Measurements from ENCODE around the gene HPCAL1.

The HPCAL1 gene

DNA sequence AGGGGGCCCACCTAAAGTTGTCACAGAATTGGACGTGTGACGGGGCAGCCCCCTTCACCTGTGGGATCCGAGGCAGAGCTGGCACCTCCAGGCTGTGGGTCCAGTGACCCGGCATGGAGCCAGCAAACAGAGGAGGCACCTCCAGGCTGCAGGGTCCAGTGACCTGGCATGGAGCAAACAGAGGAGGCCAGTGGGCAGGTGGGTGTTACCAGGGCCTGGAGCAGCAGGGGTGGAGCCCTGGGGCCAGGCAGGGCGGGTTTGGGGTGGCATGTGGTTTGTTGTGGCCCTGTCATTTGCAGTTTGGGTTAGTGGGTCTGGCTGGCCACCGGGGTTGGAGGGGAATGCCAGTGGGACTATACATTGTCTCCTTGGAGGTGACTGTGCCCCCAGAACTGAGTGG, 68.2 kb downstream of the HPCAL1 start:
- no peak for DNase-seq (ENCODE audit: low spot score)

- DNase-seq (ENCODE audit: low spot score), result no peak
Observed at GRCh38 chr2:10371441-10372196, 68.9 kb downstream of the HPCAL1 start.

DNA sequence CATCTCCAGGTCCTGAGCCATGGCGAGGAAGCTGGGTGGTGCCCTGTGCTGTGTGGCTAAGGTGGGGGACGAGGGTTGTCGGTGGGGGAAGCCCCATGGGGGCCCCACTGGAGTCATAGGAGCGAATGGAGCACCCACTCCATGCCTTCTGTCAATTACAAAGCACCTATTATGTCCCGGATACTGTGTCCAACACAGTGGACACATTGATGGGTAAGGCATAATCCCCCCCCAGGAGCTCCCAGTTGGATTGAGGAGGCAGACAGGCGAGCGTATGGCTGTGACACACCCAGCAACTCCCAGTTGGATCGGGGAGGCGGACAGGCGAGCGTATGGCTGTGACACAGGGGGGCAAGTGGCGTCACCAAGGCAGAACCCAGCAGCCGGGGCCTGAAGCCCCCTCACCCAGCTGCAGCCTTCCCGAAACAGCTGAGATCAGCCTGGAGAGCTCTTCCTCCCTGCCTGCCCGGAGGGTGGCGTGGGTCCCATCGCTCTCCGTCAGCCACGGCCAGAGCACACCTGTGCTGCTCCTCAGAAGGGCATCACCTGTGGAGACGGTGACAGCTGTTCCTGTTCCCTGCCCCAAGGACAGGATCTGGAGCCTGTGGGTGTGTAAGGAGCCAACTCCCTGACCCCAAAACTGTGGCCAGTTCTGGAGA, 69.6 kb downstream of the HPCAL1 start:
- no peak for DNase-seq (ENCODE audit: low spot score)

DNA sequence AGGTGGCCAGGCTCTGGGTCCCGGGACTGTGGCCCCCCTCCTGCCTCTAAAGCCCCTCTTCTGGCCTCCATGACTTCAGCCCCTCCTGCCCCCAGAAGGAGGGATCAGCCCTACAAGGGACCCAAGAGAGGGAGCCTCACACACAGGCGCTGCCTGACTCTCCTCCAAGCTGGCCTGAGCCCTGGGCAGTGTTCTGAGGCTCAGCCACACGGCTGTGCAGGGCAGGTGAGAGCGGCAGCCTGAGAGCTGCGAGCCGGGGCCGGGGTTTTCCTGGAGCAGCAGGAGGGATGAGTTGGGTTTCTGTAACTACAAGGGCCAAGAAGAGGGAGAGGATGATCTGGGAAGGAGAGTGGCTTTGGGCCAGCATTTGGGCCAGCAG, 70.1 kb downstream of the HPCAL1 start:
- no peak for DNase-seq (ENCODE audit: low spot score)

DNA sequence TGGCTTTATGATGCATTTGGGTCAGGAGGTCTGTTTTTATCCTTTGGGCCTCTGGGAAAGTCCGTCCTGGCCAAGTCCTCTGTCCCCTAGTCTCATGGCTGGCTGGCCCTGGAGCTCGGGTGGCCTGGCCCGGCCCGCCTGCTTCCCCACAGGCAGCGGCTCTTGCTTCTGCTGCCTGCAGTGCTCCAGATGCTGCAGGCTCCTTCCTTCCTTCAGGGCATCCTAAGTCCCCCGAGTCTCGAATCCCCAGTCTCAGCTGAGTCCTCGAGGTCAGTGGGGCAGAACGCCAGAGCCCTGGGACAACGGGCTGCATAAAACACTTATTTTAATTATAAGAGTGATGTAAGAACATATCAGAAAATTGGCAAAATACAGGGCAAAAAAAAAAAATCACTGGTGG, 71.2 kb downstream of the HPCAL1 start:
- no peak for DNase-seq (ENCODE audit: low spot score)

- no peak for DNase-seq (ENCODE audit: low spot score)
Observed at GRCh38 chr2:10374362-10374943, 71.7 kb downstream of the HPCAL1 start.

GRCh38 chr2:10375570-10376281, 73.0 kb downstream of the HPCAL1 start:
- no peak for DNase-seq (ENCODE audit: low spot score)

DNA sequence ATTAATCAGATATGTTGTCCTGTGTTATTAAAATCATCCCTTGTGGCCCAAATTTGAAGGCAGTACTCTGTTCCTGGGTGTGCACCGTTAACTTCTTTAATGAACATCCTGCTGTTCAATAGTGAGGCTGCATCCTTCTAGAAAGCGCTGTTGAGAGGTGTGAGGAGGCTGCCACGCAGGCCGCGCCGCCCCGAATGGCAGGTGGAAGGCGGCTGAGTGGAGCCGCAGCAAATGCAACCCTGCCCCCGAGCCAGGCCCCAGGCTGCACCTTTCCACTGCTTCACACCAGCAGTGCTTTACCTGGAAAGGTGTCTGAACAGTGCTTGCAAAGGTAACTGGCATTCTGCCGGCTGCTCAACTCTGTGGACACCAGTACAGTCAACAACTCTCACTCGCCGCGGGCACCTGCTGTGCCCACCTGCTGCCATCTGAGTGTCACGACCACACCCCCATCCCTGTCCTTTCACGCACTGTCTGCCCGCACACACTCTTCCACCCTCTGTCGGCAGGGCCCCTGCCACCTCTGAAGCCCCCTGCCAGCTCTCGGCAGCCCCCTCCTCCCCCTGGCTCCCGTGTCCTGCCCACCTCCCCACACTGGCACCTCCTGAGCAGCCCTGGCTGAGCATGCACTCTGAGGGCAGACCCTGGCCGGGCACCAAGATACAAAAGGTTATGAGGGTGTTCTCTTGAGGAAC, 74.5 kb downstream of the HPCAL1 start:
- DNase-seq (ENCODE audit: low spot score), result no peak

DNA sequence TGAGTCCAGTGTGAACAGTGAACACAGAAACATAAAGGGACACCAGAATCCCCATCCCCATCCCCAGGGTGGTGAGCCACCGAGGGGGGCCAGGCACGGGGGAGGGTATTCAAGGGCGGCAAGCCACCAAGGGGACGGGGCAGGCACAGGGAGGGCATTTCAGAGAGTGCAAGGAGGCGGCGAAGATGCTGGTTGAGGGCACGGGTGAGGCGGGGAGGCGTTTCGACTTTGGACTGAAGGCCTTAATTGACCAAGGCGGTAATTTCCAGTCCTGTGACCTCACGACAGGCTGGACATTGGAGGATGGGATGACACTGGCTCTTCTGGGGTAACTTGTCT, 75.0 kb downstream of the HPCAL1 start:
- DNase-seq (ENCODE audit: low spot score), result no peak

DNA sequence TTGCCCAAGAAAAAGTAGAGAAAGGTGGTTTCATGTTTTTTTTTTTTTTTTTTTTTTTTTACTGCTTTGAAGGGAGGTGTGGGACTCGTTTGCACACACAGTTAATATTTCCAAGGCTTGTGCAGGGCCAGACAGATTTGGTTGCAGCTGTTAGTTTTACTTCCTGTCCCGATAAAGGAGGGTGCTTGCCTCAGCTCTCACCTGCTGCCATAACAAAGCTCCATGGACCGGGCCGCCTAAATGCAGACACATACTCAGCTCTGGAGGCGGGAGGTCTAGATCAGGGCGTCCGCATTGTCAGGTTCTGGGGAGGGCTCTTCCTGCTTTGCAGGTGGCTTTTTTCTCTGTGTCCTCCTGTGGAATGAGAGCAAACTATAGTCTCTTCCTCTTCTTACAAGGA, 75.5 kb downstream of the HPCAL1 start:
- DNase-seq (ENCODE audit: low spot score), result no peak

DNA sequence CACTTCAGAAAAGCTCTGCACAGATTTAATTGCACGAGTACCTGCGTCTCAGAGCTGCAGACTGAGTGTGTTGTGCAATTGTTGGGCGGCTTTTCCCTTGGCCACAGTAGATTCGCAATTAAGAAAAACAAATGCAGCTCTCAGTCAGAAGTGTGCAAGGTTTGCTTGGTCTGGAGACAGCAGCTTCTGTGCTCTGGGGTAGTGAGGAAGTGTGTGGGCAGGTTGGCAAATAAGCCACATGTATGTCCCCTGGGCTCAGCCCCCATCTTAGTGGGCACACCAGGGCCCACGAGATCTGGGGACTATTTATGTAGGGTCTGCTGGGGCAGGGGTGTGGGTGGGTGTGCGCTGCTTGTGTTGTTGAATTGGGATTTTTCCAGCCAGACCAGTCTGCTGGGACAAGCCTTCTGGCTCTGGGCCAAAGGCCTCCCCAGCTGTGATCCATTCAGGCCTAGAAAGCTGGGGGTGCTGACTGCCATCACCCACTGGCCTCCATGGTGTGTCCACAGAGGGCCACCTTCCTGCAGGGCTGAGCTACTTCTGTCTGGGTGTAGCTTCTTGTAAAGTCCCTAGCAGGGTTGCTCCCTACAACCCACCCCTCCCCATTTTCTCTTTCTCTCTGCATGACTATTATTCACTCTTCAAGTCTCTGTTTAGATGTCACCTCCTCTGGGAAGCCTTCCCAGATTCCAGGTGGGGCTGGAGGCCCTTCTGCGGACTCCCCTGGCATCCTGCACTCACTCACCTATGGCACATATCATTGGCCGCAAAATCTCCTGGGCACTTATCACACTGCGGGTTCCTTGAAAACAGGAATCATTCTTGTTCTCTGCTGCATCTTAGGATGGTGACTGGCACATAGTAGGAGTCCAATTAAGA, 77.6 kb downstream of the HPCAL1 start:
- DNase-seq (ENCODE audit: low spot score), result no peak

- no peak for DNase-seq (ENCODE audit: low spot score)
Observed at GRCh38 chr2:10381997-10382353, 79.3 kb downstream of the HPCAL1 start.

DNA sequence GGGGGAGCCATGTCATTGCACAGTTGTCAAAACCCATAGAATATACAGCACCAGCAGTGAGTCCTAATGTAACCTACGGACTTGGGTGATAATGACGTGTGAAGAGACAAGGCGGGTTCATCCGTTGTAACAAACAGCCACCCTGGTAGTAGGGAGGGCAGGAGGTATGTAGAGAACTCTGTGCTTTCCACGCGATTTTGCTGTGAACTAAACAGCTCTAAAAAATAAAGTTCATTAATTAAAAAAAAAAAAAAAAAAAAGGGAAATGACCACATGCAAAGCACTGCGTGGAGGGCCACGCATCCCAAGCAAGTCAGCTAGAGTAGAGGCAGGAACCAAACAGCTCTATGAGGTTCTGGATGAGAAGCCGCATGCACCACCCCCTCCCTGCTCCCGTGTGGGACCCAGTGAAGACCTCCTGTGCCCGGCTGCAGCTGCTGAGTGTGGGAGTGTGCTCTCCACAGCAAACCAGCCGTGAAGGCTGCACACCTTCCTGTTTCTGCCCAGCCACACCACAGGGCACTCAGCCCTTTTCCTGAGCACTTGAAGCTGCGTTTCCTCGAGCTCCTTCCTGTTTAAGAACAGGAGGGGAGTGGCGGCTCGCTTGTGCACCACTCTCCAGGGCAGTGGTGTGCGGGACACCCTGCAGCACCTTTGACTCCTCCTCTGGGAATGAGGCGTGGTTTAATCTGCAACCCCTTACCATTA, 79.8 kb downstream of the HPCAL1 start:
- DNase-seq (ENCODE audit: low spot score), result no peak

DNA sequence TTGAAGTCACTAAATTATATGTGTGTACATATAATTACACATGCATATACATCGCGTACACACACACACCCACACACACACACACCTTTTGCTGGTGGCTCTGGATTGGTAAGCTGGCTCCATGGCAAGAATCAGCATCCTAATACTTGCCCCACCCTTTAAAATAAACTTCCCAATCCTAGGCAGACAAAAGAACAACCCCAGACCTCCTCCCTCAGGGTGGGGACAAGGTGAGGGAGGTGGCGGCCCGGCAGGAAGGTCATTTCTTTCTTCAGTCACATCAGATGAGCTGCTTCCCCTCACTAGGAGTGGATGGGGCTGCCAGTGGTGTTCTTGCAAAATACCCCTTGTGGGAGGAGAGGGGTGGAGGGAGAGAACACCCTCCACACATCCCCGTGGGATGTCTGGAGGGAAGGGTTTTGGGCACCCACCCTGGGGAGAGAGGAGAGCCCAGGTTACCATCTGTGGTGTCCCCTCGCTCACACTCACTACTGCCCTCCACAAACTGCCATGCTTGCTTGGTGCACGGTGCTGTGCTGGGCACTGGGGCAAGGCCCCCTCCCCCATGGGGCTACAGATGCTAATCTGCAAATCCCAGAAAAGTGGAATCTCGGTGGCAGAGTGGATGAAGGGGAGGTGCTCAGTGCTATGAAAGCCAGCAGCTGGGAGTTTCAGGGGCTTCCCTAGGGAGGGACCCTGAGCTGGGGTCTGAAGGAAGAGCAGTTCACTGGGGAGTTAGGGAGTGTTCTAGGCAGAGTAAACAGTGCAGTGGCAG, 81.4 kb downstream of the HPCAL1 start:
- no peak for DNase-seq (ENCODE audit: low spot score)

DNA sequence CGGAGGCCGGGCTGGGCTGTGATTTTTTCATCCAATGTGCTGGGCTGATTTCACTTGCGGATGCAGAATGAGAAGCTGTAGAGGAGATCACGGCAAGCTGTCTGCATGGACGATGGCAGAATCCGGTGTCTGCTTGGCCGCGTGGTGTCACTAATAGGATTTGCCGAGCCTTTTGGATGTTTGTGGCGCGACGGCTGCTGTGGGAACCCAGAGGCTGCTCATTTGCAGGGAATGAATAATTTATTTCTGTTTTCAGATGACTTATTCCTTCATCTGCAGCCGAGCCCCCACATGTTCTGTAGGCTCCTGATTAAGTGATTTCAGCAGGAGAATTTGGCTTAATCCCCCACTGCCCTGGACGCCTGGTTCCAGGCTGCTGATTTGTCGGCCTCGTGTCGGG, 82.8 kb downstream of the HPCAL1 start:
- DNase-seq (ENCODE audit: low spot score), result no peak

DNA sequence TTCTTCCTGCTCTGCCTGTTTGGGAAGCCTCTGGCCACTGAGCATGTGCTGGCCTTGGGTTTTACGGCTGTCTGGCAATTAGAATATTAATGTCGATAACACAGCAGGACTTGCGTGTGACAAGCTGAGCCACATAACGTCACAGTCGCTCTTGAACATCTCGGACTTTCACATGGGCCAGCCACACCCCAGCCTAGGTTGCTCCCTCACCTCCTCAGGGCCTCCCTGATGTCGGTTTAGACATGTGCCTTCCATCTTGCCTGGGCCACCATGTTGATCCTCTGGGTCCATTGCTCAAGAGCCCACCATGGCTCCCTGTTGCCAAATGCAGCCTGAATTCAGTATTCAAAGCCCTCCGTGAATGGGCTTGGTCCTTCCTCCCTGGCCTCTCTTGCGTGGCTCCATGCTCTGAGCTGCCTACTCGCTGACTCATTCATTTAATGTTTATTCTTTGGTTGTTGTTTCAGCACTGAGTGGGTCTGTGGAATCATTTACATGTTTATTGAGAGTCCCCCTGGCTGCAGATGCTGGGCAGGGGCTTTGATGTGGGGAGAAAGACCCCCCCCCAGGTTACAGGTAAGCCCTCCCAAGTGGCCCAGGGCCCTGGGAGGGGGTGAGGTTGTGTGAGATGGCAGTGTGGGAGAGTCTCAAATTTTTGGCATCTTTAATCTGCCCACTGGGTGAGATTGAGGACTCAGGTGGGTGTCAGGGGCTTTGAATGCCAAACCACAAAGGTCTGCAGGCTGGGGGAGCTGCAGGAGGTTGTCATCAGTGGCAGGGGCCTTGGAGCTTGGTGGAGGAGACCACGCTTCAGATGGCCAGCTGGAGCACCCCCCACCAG, 83.4 kb downstream of the HPCAL1 start:
- no peak for DNase-seq (ENCODE audit: low spot score)

GRCh38 chr2:10387033-10387432, 84.3 kb downstream of the HPCAL1 start:
- no peak for DNase-seq (ENCODE audit: low spot score)

GRCh38 chr2:10388954-10389560, 86.4 kb downstream of the HPCAL1 start:
- no peak for DNase-seq (ENCODE audit: low spot score)

- no peak for DNase-seq (ENCODE audit: low spot score)
Observed at GRCh38 chr2:10389573-10389972, 86.9 kb downstream of the HPCAL1 start.
